Dorsolateral prefrontal cortex (tissue), 118 donors: Measurements from ENCODE around the gene RAC2. TPM values are rescaled to one million over a fixed set of nuclear protein-coding genes. Genes with fewer than 3 reads are reported as not detected.

ENCODE experiments used
- total RNA-seq, 120 experiments: library from RNA; stranded (reverse); gene quantifications; one replicate each; pipeline versions ENCODE4 v1.2.3 to v1.2.4, GENCODE V29; 2022

Gene RAC2
- total RNA-seq, 120 experiments from 2014 or later, result 1.2 to 18.5 (median 4.7) TPM

Other genes with a start within 250 kb of the RAC2 start
- gene TST, start 224.8 kb downstream of the RAC2 start, total RNA-seq, result 10 to 100 TPM in 116 of 120 experiments, 1 to 10 TPM in 4; 8.8 to 40.3 (median 19.7) TPM
- 10 to 100 TPM; 12.8 to 46.5 (median 22.4) TPM for gene MPST, start 224.5 kb downstream of the RAC2 start, total RNA-seq
- 100 to 1,000 TPM in 55 of 120 experiments, 10 to 100 TPM in 65; 61.1 to 128 (median 98.0) TPM for gene KCTD17, start 192.5 kb downstream of the RAC2 start, total RNA-seq
- not detected for gene TMPRSS6, start 134.6 kb downstream of the RAC2 start, total RNA-seq
- 1 to 10 TPM in 7 of 120 experiments, under 1 TPM in 58, not detected in 55; 0.10 to 1.6 (median 0.37) TPM for gene IL2RB, start 94.4 kb downstream of the RAC2 start, total RNA-seq
- gene C1QTNF6, start 56.0 kb downstream of the RAC2 start, total RNA-seq, result 10 to 100 TPM in 15 of 120 experiments, 1 to 10 TPM in 105; 2.4 to 17.3 (median 5.8) TPM
- 10 to 100 TPM in 104 of 120 experiments, 1 to 10 TPM in 16; 2.8 to 26.3 (median 13.6) TPM for gene SSTR3, start 31.8 kb downstream of the RAC2 start, total RNA-seq
- 10 to 100 TPM in 38 of 120 experiments, 1 to 10 TPM in 82; 1.1 to 29.9 (median 8.1) TPM for gene CYTH4, start 38.2 kb upstream of the RAC2 start, total RNA-seq
- 10 to 100 TPM; 22.8 to 99.1 (median 67.0) TPM for gene ELFN2, start 183.2 kb upstream of the RAC2 start, total RNA-seq
- 10 to 100 TPM in 24 of 120 experiments, 1 to 10 TPM in 96; 1.9 to 15.8 (median 7.0) TPM for gene MFNG, start 242.1 kb upstream of the RAC2 start, total RNA-seq